Activated CD8-positive, alpha-beta memory T cell treated with anti-CD3 and anti-CD28 coated beads for 48 hours (primary cell): ENCODE results near the gene FZD10.

ENCODE experiments used
- DNase-seq, 3 experiments: peaks; one replicate each; pipeline ENCODE4 v3.0.0-alpha.2; 2020; ENCODE audit warnings: low read depth in 2 of 3, low spot score in 2 of 3

Gene FZD10

DNA sequence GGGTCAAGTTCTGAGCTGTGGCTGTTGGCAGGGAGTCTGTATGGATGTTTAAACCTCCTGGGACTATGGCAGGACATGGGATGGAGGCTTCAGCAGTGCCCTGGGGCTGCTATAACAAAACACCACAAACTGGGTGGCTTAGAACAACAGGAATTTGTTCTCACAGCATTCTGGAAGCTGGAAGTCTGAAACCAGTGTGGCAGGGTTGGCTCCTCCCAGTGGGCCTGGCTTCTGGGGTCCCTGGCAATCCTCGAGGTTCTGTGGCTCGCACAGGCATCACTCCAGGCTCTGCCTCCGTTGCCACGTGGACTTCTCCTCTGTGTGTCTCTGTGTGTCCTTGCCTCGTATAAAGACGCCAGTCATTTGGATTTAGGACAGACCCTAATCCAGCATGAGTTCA lies 39.9 kb downstream of the FZD10 start:
- no peak for DNase-seq

- DNase-seq: no peak
Observed at GRCh38 chr12:130203151-130203550, 40.9 kb downstream of the FZD10 start.

DNA sequence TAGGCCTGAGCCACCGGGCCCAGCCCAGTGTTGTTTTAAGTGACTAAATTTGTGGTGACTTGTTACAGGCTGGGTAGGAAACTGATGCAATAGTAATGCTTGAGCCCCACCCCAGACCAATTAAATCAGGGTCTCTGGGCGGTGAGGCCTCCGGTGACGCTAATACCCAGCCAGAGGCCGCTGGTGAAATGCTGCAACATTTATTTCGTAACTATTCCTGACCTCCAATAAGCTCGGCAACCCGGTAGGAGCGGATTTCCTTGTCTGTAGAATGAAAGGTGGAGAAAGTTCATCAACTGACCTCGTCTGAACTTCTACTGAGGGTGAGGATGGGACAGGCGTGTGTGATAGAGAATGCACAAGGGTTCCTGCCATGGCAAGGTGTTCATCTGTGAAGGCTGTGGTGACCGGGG lies 42.3 kb downstream of the FZD10 start:
- DNase-seq: no peak

DNA sequence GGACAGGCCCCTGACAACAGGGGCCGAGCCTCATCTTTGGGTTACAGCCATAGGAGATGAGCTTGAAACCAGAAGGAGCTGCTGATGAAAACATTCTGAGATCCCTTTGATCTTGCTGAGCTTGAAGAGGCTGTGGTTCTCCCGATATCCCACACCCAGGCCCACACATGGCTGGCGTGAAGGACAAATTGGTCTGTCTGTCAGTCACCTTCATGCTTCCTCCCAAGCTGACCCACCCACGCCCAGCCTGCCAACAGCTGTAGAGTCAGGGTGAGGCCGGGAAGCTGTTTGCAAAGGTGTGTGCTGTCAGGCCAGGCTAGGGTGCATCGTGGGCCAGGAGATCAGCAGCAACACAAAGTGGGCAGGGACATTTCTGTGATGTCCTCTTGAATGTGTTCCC lies 43.2 kb downstream of the FZD10 start:
- DNase-seq: no peak

DNA sequence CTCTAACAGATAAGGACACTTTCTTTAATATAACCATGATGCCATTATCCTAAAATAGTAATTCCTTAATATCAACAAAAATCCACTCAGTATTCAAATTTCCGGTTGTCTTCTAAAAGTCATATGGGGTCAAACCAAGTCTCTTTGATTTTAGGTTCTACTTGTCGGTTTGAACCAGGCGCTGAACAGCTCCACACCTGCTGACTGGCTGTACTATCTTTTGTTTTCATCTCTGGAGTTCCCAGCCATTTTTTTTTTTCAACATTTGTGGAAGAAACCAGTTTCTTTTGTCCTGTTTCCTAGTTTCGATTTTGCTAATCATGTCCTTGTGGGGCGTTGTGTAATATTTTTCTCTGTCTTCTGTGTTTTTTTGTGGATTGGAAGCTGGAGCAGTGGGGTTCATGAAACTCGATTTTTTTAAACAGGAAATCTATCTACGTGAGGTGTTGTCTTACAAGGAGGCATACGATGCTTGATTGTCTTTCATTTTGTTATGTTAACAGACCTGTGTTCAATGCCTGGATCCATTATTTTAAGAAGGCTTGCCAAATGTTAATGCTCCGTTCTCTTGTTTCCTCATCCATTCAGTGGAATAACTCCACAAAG lies 50.2 kb downstream of the FZD10 start:
- no peak for DNase-seq

GRCh38 chr12:130213249-130213648 lies 51.0 kb downstream of the FZD10 start:
- no peak for DNase-seq

- no peak for DNase-seq
Observed at GRCh38 chr12:130214686-130215395, 52.6 kb downstream of the FZD10 start.
